ENCODE measurements around the gene PLCG1.

- TF ChIP-seq CTCF (IDR thresholded peaks at IDR 0.05; ENCODE audit: extremely low read depth in 1 of 2, insufficient read depth in 1 of 2, low read depth in 1 of 2, low read length in 2 of 2) (no peak), POLR2A (IDR thresholded peaks at IDR 0.05; ENCODE audit: low read depth, low read length) (no peak)
Observed at GRCh38 chr20:41151134-41151869, 14.0 kb downstream of the PLCG1 start.

Data from endothelial cell of umbilical vein (primary cell).